HG03095 (cell line): ENCODE results near the gene SPG7.

Experiments used
- ATAC-seq: cut with Tn5 transposase; IDR thresholded peaks from one replicate; pipeline ENCODE4 v1.9.1; 2021; ENCODE audit warnings: moderate library complexity; ENCODE audit not compliant: unreplicated experiment

SPG7 gene

DNA sequence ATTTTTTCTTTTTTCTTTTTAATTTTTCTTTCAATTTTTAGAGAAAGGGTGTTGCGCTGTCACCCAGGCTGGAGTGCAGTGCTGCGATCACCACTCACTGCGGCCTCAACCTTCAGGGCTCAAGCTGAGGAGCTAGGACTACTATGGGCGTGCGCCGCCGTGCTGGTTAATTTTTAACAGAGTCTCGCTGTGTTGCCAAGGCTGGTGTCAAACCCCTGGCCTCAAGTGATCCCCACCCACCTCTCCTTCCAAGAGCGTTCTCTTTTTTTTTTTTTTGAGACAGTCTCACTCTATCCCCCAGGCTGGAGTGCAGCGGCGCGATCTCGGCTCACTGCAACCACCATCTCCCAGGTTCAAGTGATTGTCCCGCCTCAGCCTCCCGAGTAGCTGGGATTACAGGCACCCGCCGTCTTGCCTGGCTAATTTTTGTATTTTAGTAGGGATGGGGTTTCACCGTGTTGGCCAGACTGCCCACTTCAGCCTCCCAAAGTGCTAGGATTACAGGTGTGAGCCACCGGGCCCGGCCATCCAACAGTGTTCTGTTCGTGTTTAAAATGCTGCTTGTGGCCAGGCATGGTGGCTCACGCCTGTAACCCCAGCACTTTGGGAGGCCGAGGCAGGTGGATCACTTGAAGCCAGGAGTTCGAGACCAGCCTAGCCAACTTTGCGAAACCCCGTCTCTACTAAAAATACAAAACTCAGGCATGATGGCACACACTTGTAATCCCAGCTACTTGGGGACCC lies 37.8 kb downstream of the SPG7 start:
- ATAC-seq = no peak

DNA sequence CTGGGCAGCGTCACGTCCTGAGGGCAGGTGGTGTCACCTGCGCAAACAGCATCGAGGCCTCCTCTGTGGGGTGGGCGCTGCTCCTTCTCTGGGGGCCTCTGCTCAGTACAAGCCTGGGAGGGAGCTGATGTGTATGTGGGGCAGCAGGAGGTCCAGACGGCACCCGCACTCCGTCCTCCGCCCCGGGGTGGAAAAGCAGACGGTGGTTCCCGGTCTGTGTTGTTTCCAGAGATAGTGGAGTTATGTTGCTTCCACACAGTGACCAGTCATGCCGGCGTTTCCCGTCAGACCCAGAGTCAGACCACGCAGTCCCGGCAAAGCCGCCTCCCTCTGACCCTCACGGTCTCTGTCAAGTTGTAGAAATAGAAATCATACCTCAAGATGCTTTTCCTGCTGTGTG lies 38.6 kb downstream of the SPG7 start:
- no peak for ATAC-seq

DNA sequence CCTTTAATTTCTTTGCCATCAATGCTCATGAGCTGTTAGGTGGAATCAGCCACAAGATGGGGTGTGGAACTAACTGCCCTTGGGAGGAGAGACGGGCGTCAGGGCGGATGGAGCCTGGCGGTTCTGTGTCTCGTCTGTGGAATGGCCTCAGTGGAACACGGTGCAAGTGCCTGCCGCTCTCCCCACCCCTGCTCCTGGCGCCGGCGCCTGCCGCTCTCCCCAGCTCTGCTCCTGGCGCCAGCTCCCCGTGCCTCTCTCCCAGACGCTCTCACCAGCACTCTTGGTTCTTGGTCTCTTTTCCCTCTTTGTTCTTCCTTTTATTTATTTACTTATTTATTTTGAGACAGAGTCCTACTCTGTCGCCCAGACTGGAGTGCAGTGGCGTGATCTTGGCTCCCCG lies 39.1 kb downstream of the SPG7 start:
- ATAC-seq = no peak

DNA sequence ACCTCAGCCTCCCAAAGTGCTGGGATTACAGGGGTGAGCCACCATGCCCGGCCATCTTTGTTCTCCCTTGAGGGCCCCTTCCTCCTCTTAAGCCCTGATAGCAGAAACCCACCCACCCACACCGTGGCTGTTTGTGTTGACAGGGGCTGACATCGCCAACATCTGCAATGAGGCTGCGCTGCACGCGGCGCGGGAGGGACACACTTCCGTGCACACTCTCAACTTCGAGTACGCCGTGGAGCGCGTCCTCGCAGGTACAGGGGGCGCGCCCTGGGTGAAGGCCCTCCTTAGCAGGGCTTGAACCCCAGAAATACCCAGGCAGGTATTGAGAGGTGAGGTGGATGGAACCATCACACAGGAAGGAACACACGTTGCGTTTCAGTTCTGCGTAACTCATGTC lies 39.7 kb downstream of the SPG7 start:
- ATAC-seq = no peak

DNA sequence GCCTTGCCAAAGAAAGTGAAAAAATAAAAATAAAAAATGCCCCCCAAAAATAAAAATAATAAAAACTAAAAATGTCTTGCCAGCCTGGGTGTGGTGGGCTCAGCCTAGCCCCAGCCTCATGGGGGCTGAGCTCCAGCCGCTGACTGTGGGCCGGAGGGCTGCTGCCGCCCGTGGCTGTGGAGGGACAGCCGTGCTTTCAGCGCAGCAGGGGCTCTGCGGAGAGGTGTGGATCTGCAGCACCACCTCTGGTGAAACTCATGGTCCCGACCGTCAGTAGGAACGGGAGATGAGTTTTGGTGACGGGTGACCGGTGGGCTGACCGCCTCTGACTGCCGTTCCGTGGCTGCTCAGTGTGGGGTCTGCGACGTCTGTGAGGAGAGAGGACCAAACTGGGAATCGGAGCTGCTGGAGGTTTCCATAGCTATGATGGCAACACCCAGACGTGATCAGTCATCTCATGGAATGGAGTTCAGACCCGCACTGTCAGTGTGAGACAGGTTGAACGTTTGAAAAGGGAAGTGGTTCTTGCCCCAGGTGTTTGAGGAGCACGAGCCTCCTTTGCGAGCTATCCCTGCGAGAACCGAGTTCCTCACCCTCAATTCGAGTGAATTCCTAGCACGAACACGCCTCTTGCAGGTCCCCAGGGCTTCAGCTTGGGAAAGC lies 40.3 kb downstream of the SPG7 start:
- no peak for ATAC-seq

DNA sequence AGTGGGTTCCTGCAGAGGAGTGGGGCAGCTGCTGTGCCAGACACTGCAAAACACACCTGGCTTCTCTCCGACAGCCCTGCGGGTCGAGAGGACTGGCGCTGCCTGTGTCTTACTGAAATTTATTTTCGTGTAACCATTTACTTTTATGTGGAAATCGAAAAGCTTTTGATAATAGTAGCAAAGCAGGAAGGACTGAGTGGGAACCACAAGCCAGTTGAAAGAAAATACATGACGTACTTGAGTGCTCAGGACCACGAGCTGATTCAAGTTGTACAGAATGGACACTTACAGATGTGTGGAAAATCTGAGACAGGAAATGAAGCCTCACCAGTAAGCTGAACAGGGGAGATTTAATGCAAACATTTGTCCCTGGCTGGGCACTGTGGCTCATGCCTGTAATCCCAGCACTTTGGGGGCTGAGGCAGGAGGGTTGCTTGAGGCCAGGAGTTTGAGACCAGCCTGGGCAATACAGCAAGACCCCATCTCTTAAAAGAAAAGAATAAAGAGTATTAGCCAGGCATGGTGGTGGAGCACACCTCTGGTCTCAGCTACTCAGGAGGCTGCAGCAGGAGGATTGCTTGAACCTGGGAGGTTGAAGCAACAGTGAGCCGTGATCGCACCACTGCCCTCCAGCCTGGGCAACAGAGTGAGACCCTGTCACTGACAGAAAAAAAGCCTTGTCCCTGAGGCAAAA lies 41.0 kb downstream of the SPG7 start:
- no peak for ATAC-seq

DNA sequence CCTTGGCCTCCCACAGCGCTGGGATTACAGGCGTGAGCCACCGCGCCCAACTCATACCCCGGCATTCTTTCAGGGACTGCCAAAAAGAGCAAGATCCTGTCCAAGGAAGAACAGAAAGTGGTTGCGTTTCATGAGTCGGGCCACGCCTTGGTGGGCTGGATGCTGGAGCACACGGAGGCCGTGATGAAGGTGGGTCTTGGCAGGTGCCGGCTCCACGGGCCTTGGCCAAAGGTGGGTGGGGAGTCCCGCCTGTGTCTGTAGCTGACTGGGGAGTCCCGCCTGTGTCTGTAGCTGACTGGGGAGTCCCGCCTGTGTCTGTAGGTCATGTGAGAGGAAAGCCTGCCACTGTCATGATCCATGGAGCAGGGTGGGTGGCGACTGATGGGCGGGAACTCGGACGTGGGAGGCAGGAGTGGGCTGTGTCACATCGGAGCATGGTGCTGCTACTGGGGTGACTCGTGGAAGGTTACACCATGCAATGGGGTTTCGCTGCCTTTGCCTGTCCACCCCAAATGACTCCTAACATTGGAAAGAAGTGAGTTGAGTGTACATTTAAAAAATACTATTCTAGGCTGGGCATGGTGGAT lies 42.3 kb downstream of the SPG7 start:
- ATAC-seq = no peak

DNA sequence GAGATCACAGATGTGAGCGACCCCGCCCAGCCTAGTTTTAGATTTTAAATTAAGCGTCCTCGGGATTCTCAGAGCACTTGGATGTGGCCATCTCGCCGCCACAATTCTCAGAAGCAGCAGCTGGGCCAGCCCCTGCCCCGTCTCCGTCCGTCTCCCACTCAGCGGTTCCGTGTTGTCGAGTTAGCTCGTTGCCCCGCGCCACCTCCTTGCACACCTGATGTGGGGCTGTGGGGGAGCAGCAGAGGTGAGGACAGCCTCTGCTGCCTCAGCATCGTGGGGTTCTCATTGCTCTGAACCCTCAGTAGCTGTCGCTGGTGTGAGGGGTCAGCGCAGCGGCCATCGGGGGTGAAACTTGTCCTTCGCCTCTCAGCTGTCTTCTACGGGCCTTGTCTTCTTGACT lies 44.1 kb downstream of the SPG7 start:
- ATAC-seq = no peak

DNA sequence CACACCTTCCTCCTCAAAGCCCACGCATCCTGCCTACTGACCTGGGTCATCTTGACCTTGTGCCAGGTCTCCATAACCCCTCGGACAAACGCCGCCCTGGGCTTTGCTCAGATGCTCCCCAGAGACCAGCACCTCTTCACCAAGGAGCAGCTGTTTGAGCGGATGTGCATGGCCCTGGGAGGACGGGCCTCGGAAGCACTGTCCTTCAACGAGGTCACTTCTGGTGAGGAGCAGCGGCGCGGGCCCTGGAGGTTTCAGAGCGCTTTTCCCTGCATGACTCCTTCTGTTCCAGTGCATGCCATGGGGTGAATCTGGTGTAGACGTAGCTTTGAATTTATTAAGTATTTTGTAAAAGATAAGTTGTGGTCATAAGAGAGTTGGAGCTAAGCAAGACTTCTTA lies 44.7 kb downstream of the SPG7 start:
- no peak for ATAC-seq

DNA sequence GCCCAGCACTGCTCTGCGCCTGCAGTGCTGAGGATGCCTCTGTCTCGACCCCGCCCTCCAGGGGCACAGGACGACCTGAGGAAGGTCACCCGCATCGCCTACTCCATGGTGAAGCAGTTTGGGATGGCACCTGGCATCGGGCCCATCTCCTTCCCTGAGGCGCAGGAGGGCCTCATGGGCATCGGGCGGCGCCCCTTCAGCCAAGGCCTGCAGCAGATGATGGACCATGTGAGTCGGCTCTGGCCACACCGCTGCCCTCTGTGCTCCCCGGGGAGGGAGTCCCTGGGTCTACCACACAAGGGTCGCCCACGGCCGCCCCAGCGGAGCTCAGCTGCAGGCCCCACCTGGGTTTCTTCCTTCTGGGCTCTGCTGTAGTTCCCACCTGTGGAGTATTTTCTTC lies 45.5 kb downstream of the SPG7 start:
- no peak for ATAC-seq

DNA sequence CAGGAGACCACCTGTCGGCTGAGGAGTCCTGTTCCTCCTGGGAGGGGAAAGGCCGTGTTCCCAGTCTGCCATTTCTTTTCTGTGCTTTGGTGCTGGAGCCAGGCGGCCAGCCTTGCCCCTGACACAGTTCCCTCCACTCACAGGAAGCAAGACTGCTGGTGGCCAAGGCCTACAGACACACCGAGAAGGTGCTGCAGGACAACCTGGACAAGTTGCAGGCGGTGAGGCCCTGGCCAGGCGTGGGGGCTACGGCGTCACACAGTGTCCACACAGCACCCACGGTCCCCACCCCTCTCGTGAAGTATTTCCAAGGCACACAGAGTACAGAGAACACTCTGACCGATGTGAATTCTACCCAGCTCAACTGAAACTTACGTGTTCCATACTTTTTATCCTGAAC lies 46.1 kb downstream of the SPG7 start:
- no peak for ATAC-seq

DNA sequence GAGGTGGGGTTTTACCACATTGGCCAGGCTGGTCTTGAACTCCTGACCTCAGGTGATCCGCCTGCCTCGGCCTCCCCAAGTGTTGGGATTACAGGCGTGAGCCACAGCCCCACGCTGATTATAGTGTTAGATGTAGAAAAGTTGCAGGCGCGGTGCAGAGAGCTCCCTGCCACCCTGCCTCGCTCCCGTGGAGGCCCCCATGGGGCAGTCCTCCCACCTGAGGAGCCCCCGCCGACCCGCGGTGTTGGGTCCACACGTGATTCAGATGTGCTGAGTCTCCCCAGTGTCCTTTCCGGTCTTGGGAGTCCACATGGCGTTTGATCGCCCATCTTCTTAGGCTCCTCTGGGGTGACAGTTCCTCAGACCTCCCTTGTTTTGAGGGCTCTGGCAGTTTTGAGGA lies 47.1 kb downstream of the SPG7 start:
- no peak for ATAC-seq

DNA sequence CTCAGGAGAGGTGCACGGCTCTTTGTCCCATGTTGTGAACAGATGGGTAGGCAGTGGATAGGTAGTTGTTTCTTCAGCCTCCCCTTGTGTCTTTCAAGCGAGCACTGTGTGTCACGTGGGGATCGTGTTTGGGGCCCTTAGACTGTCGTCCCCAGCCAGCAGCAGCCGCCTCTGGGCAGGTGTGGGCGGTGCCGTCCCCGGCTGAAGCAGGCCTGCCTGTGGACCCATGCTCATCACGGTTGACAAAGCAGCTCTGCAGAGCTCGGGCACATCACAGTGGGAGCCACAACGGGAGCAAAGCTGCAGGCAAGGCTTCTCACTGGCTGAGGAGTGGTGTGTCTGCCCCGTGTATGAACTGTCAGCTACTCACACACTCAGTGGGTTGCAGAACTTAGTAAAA lies 47.6 kb downstream of the SPG7 start:
- no peak for ATAC-seq

DNA sequence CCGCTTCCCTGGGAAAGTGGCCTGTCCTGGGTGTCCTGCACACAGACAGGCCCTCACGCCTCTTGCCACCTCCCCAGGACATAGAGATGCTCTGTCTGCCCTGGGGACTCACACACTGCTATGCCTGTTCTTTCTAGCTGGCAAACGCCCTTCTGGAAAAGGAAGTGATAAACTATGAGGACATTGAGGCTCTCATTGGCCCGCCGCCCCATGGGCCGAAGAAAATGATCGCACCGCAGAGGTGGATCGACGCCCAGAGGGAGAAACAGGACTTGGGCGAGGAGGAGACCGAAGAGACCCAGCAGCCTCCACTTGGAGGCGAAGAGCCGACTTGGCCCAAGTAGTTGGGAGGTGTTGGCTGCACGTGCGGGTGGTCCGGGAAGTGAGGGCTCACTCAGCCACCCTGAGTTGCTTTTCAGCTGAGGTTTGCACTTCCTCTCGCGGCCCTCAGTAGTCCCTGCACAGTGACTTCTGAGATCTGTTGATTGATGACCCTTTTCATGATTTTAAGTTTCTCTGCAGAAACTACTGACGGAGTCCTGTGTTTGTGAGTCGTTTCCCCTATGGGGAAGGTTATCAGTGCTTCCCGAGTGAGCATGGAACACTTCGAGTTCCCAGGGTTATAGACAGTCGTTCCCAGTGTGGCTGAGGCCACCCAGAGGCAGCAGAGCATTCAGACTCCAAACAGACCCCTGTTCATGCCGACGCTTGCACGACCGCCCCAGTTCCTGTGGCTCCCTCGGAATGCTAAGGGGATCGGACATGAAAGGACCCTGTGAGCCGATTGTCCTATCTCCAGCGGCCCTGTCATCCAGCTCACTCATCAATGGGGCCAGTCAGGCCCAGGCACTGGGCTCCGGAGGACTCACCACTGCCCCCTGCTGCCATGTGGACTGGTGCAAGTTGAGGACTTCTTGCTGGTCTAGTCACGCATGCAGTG lies 48.8 kb downstream of the SPG7 start:
- no peak for ATAC-seq

DNA sequence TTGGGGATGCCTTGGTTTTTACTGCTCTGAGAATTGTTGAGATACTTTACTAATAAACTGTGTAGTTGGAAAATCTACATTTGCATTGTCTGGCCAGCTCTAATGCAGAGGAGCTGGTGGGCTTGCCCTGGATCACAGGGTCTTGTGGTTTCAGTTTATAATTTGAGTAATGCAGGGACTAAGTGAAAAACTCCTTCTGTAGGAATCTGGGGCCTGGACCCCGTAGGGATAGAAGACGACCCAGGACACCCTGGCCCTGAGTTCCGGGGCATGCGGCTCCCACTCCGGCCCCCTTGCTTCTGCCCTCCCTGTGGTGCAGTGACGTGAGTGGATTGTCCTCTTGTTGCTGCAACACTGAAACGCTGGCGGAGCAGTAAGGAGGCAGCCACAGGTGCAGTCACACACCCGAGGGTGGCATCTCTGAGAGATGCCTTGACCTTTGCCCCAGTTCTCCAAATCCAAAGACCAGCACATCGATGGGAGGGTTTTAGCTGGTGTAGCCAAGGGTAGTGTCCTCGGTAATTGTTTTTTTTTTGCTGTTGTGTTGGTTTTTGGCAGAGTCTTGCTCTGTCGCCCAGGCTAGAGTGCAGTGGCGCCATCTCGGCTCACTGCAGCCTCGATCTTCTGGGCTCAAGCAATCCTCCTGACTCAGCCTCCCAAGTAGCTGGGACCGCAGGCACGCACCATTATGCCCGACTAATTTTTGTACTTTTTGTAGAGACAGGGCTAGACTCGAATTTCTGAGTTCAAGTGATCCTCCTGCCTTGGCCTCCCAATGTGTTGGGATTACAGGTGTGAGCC lies 49.7 kb downstream of the SPG7 start:
- ATAC-seq = no peak

DNA sequence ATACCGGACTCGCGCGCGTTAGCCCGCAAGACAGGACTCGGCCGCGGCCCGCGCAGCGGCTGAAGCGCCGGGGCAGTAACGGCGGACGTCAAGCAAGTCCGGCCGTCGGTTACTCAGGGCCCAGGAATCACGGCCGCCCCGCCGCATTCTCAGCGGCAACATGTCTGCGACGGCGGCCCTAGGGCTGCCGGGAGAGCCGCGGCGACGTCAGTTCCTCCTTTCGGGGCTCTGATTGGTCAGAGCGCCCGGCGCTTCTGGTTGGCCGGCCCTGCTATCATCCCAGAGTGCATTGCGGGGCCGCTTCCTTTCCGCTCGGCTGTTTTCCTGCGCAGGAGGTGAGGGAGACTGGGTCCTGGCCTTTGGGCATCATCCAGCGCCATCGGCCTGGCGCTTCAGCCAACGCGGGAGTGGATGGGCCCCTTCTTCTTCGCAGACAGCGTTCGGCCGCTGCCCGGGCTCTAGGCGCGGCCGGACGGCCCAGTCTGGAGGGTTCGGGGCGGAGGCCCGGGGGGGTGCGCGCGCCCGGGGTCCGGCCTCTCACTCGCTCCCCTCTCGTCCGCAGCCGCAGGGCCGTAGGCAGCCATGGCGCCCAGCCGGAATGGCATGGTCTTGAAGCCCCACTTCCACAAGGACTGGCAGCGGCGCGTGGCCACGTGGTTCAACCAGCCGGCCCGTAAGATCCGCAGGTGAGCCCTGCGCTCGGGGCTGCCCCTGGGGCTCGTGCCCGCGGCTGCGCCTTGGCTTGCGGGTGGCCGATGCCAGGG lies 52.4 kb downstream of the SPG7 start, which contains the start of gene RPL13:
Gene RPL13 (plus strand): TSS at position 305 of the 764 bp plus-strand sequence. CDS start 278 bp downstream, at position 583.
- peak; percentile 76 for ATAC-seq

DNA sequence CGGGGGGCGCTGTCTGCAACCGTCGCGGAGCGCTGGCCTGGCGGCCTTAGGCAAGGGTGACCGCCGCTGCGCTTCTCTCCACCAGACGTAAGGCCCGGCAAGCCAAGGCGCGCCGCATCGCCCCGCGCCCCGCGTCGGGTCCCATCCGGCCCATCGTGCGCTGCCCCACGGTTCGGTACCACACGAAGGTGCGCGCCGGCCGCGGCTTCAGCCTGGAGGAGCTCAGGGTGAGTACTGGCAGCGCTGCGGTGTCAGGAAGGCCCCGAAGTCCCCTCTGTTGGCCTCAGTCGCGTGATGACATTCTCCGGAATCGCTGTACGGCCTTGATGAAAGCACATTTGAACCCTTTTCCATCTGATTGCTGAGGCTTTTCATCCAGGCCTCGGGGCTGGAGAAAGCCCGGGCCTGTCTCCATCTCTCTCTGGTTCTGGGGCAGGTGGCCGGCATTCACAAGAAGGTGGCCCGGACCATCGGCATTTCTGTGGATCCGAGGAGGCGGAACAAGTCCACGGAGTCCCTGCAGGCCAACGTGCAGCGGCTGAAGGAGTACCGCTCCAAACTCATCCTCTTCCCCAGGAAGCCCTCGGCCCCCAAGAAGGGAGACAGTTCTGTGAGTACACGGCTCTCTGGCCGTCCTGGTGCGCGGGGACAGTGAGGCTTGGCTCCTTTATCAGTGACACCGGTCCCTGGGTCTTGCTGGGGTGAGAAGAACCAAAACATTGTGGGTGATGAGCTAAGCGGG lies 53.1 kb downstream of the SPG7 start:
- ATAC-seq = no peak

DNA sequence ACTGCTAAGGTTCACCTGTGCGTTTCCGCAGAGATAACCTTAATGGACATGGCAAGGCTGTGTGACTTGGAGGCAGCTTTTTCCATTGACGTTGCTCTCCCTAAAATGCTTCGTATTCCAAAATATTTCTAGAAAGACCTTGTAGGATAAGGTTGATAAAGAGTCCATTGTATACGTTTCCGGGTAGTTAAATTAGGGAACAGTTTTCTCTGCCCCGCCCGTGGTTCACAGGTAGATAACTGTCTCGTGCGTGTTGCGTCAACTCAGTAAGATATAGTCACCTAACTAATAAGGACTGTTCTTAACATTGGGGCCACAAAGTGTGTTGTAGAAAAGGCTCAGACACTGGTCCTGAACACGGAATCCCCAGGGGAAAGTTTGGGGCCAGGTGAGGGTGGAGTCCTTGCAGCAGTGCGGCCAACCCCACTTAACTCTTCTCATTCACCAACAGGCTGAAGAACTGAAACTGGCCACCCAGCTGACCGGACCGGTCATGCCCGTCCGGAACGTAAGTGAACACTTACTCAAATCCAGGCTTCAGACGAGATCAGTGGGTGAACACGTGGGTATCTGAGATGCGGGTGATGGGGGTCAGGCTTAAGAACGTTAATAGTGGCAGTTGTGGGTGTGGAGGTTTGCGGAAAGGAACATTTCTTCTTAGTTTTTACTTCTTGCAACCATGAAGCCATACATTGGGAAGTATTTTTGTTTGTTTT lies 53.8 kb downstream of the SPG7 start:
- no peak for ATAC-seq
